Vagina (tissue), 2 donors: ENCODE results near the gene AJAP1.

Experiments used
- POLR2AphosphoS5 ChIP-seq, 2 donors: sonication (generic); formaldehyde crosslinking; IDR thresholded peaks; one replicate each; pipeline ENCODE4 v1.9.0; 2017; ENCODE audit warnings: antibody characterized with exemption in 2 of 2, mild to moderate bottlenecking in 2 of 2, low read depth in 1 of 2; ENCODE audit not compliant: insufficient read depth in 1 of 2
- TF ChIP-seq, protein P1 (sequence below), 3 experiments: fragments of 450-650 bp in 2 of 3; fragments of 200-600 bp in 1 of 3; sonication (generic) in 1 of 3; IDR thresholded peaks; one replicate each; pipeline ENCODE4 v1.5.1; 2017 to 2019; ENCODE audit warnings: antibody characterized with exemption in 3 of 3, mild to moderate bottlenecking in 2 of 3, moderate library complexity in 2 of 3

DNA sequence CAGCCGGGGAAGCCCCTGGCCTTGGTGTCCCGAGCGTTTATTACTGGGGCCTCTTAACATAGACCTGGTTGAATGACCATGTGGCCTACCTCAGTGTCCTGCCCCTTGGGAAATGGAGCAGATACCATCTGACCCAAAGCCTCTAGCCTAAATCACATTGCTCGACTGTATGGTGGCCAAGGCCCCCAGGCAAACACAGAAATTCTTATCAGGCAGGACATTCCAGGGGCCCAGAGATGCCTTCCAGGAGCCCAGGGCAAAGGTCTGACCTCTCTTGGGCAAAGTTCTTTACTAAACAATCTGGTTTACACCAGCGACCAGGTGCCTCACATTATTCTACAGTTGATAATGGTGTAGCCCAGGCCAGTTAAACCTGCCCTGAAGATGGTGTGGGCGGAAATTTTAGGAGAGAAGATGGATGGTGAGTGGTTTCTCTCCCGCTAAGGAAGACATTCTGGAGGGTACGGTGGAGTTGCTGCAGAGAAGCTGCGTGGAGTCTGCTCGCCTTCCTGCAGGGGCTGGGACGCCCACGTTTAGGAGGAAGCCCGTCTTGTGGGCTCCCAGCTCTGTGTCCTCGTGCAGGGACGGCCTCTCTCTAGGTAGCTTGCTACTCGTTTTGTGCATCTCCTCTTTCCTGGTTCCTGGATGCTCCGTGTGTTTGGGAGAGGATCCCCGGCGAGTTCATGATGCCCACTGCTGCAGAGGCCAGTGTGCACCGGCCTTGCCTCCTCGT, 21.2 kb downstream of the AJAP1 start:
- TF ChIP-seq, protein P1, sequence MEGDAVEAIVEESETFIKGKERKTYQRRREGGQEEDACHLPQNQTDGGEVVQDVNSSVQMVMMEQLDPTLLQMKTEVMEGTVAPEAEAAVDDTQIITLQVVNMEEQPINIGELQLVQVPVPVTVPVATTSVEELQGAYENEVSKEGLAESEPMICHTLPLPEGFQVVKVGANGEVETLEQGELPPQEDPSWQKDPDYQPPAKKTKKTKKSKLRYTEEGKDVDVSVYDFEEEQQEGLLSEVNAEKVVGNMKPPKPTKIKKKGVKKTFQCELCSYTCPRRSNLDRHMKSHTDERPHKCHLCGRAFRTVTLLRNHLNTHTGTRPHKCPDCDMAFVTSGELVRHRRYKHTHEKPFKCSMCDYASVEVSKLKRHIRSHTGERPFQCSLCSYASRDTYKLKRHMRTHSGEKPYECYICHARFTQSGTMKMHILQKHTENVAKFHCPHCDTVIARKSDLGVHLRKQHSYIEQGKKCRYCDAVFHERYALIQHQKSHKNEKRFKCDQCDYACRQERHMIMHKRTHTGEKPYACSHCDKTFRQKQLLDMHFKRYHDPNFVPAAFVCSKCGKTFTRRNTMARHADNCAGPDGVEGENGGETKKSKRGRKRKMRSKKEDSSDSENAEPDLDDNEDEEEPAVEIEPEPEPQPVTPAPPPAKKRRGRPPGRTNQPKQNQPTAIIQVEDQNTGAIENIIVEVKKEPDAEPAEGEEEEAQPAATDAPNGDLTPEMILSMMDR (IDR thresholded peaks at IDR 0.05) = no peak
- TF ChIP-seq POLR2AphosphoS5 (IDR thresholded peaks at IDR 0.05; ENCODE audit: insufficient read depth in 1 of 2, low read depth in 1 of 2) = no peak
